Body of pancreas (tissue), 4 donors: ENCODE measurements around the gene ANKRD31. TPM values are rescaled to one million over a fixed set of nuclear protein-coding genes. Genes with fewer than 3 reads are reported as not detected.

ENCODE experiments used
- ATAC-seq: fragments of 150-250 bp; one replicate; pipeline ENCODE4 v1.9.1; 2016
- DNase-seq, 4 donors: peaks; one replicate each; pipeline ENCODE4 v3.0.0-alpha.2; 2019
- H3K27ac ChIP-seq, 4 donors: fragments of 200-600 bp; sonication (generic); 1 replicate in 3 of 4; 2 replicates in 1 of 4; pipeline versions ENCODE4 v1.5.1 to v1.6.1; 2016 to 2019; ENCODE audit warnings: mild to moderate bottlenecking in 1 of 4, mixed read lengths in 1 of 4, moderate library complexity in 1 of 4
- H3K27me3 ChIP-seq, 2 donors: fragments of 200-600 bp; sonication (generic); one replicate each; pipeline ENCODE4 v1.6.0; 2016; ENCODE audit warnings: mild to moderate bottlenecking in 1 of 2
- H3K36me3 ChIP-seq, 2 donors: fragments of 200-600 bp; sonication (generic); replicated peaks in 1 of 2; 2 replicates each; pipeline ENCODE4 v1.5.1; 2016; ENCODE audit warnings: low read depth in 2 of 2; ENCODE audit not compliant: insufficient read depth in 1 of 2
- H3K4me1 ChIP-seq: fragments of 200-600 bp; sonication (generic); one replicate; pipeline ENCODE4 v1.6.0; 2016
- H3K4me3 ChIP-seq, 2 donors: fragments of 200-600 bp; sonication (generic); 1 replicate in 1 of 2; 2 replicates in 1 of 2; pipeline ENCODE4 v1.5.1; 2016 to 2019
- H3K9me3 ChIP-seq, 3 donors: fragments of 200-600 bp; sonication (generic); 1 replicate in 2 of 3; 2 replicates in 1 of 3; pipeline ENCODE4 v1.5.1; 2016
- CTCF ChIP-seq, 7 experiments: fragments of 450-650 bp in 4 of 7; fragments of 200-600 bp in 3 of 7; sonication (generic) in 3 of 7; IDR thresholded peaks; one replicate each; pipeline ENCODE4 v1.5.1; 2016 to 2019; ENCODE audit warnings: antibody characterized with exemption in 7 of 7
- POLR2A ChIP-seq, 3 donors: fragments of 450-650 bp; IDR thresholded peaks; one replicate each; pipeline ENCODE4 v1.6.1; 2016; ENCODE audit warnings: antibody characterized with exemption in 3 of 3, mild to moderate bottlenecking in 2 of 3
- WGBS, 2 donors: methylation state at CpG; one replicate each; pipeline ENCODE4 v1.1.5; 2017; 5-methylcytosine and 5-hydroxymethylcytosine counted together
- intact Hi-C: fragments of 100-400 bp; cut with DNase I; formaldehyde crosslinking; loops from one replicate; pipeline ENCODE4 v1.15.1; 2023
- total RNA-seq, 2 donors: library from RNA; depleted of rRNA; stranded (reverse); fragments of >200 nt; gene quantifications; one replicate each; pipeline ENCODE4 v1.1.0, GENCODE V29; 2016

Gene ANKRD31
- total RNA-seq, 2 donors from 2014 or later, result 0.33 to 0.78 TPM

GRCh38 chr5:75050415-75050814 is 186.3 kb downstream of the ANKRD31 start:
- ATAC-seq, result no peak
- TF ChIP-seq CTCF (IDR thresholded peaks at IDR 0.05) (peak in 3 of 7 experiments; percentile 11 to 18 (median 12)), POLR2A (IDR thresholded peaks at IDR 0.05) (no peak)
- Histone ChIP-seq H3K4me3 (no peak overlapping the region), H3K36me3 (no peaks in the 10 kb centered on the region), H3K4me1 (peaks cover 67% of the 10 kb centered on the region), H3K27me3 (no peaks in the 10 kb centered on the region), H3K9me3 (no peaks in the 10 kb centered on the region), H3K27ac (peak overlapping the region in 2 of 4 donors; percentile 91)
- intact Hi-C loops, result loop anchor here (10.0 kb wide), 1 partner anchor 116 kb away; no protein-coding TSS in a partner anchor
- peak in 1 of 4 donors; percentile 14 for DNase-seq
- 86 to 87% methylated on average over 11 of the region's 11 CpGs for WGBS, 2 donors

GRCh38 chr5:75049456-75050351 is 187.0 kb downstream of the ANKRD31 start:
- H3K4me3 ChIP-seq, result no peak overlapping the region
- DNase-seq (peak; percentile 73 to 80 (median 75)), ATAC-seq (no peak)
- H3K27me3 ChIP-seq, result no peaks in the 10 kb centered on the region
- intact Hi-C loops, result loop anchor here (10.0 kb wide), 1 partner anchor 115 kb away; no protein-coding TSS in a partner anchor
- TF ChIP-seq CTCF (IDR thresholded peaks at IDR 0.05) (peak; percentile 47 to 84 (median 80)), POLR2A (IDR thresholded peaks at IDR 0.05) (no peak)
- no peaks in the 10 kb centered on the region for H3K36me3 ChIP-seq
- peak overlapping the region in 2 of 4 donors; percentile 2 to 91 for H3K27ac ChIP-seq
- WGBS, 2 donors, result 48 to 50% methylated on average over 11 of the region's 11 CpGs
- H3K4me1 ChIP-seq, result peaks cover 66% of the 10 kb centered on the region
- H3K9me3 ChIP-seq, result no peaks in the 10 kb centered on the region

GRCh38 chr5:75048457-75048953 is 188.2 kb downstream of the ANKRD31 start:
- no peaks in the 10 kb centered on the region for H3K36me3 ChIP-seq
- 79 to 80% methylated on average over 7 of the region's 7 CpGs for WGBS, 2 donors
- no peak for DNase-seq
- no peak overlapping the region for H3K4me3 ChIP-seq
- H3K27ac ChIP-seq, result no peak overlapping the region
- intact Hi-C loops, result no loop called here
- ATAC-seq, result no peak
- no peaks in the 10 kb centered on the region for H3K9me3 ChIP-seq
- H3K4me1 ChIP-seq, result peaks cover 59% of the 10 kb centered on the region
- no peaks in the 10 kb centered on the region for H3K27me3 ChIP-seq
- TF ChIP-seq POLR2A (IDR thresholded peaks at IDR 0.05) (no peak), CTCF (IDR thresholded peaks at IDR 0.05) (no peak)

GRCh38 chr5:75047356-75047755 is 189.3 kb downstream of the ANKRD31 start:
- ATAC-seq (no peak), DNase-seq (no peak)
- H3K4me1 ChIP-seq, result peaks cover 59% of the 10 kb centered on the region
- TF ChIP-seq POLR2A (IDR thresholded peaks at IDR 0.05), result no peak
- no peak for TF ChIP-seq CTCF (IDR thresholded peaks at IDR 0.05)
- H3K27ac ChIP-seq, result no peak overlapping the region
- H3K9me3 ChIP-seq, result no peaks in the 10 kb centered on the region
- H3K27me3 ChIP-seq, result no peaks in the 10 kb centered on the region
- H3K4me3 ChIP-seq, result no peak overlapping the region
- intact Hi-C loops, result no loop called here
- no peaks in the 10 kb centered on the region for H3K36me3 ChIP-seq
